22Rv1 (cell line): ENCODE measurements around the gene FOXRED1.

Source experiments
- ZFX ChIP-seq: fragments of 450-650 bp; IDR thresholded peaks from 2 replicates; pipeline ENCODE4 v1.6.1; 2017; ENCODE audit warnings: antibody characterized with exemption, borderline replicate concordance
- TF ChIP-seq, protein P1 (sequence below): fragments of 450-650 bp; IDR thresholded peaks from 2 replicates; pipeline ENCODE4 v1.5.1; 2017; ENCODE audit warnings: mild to moderate bottlenecking

DNA sequence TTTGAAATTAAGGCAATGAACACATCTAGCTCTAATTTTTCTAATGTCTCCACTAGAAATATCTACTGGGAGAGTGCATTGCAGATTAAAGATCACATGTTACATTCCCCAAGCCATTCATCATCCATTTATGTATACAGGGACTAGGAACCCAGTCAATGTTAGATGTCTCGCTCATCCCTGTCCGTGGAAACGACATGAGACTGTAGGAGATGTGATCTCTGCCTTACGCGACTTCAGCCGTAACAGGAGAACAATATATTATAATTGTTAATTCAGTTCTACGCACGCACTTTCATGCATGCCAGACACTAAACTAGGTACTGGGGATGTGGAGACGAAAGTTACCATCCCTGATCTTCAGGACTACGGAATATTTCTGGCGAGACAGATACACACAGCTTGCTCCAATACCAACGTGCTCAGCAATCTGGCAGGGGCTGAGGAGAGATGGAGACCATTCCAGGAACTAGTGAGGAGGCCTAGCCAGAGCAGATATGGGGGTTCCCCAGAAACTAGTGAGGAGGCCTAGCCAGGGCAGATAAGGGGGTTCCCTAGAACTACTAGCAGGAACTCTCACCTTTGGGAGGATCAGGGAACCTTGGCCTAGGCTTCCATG, 35.6 kb downstream of the FOXRED1 start:
- TF ChIP-seq, protein P1, sequence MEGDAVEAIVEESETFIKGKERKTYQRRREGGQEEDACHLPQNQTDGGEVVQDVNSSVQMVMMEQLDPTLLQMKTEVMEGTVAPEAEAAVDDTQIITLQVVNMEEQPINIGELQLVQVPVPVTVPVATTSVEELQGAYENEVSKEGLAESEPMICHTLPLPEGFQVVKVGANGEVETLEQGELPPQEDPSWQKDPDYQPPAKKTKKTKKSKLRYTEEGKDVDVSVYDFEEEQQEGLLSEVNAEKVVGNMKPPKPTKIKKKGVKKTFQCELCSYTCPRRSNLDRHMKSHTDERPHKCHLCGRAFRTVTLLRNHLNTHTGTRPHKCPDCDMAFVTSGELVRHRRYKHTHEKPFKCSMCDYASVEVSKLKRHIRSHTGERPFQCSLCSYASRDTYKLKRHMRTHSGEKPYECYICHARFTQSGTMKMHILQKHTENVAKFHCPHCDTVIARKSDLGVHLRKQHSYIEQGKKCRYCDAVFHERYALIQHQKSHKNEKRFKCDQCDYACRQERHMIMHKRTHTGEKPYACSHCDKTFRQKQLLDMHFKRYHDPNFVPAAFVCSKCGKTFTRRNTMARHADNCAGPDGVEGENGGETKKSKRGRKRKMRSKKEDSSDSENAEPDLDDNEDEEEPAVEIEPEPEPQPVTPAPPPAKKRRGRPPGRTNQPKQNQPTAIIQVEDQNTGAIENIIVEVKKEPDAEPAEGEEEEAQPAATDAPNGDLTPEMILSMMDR: no peak
- TF ChIP-seq ZFX: no peak
